GM21723 (cell line): ENCODE results near the gene ANGPT4.
"Not testable (repeated sequence)": the region's sequence is repeated elsewhere in the genome, so short reads cannot be mapped to it uniquely, and the experiment has no call there.

ENCODE experiments used
- ATAC-seq: cut with Tn5 transposase; IDR thresholded peaks from one replicate; pipeline ENCODE4 v1.9.1; 2021; ENCODE audit warnings: mild to moderate bottlenecking, moderate library complexity; ENCODE audit not compliant: unreplicated experiment

The ANGPT4 gene

GRCh38 chr20:830011-830521 is 86.1 kb downstream of the ANGPT4 start:
- ATAC-seq: no peak

GRCh38 chr20:829551-829950 is 86.6 kb downstream of the ANGPT4 start:
- no peak for ATAC-seq

DNA sequence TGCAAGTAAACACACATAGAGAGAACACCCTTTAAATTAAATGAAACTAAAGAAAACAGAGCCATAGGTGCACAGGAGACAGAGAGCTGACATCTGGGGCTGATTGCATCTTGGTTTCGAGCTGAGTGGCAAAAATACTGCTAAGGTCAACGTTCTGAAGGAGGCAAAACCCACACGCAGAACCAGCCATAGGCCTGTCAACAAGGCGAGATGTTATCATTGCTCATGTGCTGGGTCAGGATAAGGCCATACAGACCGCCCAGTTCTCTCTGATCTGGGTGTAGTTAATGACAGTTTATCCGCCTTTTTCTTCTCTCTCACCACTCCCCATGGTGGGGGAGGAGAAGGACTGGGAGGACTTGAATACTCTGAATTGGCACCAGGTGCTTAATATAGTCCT is 87.1 kb downstream of the ANGPT4 start:
- ATAC-seq: no peak

GRCh38 chr20:827981-828380 is 88.2 kb downstream of the ANGPT4 start:
- not testable (repeated sequence) for ATAC-seq

GRCh38 chr20:826695-827323 is 89.3 kb downstream of the ANGPT4 start:
- ATAC-seq: no peak

DNA sequence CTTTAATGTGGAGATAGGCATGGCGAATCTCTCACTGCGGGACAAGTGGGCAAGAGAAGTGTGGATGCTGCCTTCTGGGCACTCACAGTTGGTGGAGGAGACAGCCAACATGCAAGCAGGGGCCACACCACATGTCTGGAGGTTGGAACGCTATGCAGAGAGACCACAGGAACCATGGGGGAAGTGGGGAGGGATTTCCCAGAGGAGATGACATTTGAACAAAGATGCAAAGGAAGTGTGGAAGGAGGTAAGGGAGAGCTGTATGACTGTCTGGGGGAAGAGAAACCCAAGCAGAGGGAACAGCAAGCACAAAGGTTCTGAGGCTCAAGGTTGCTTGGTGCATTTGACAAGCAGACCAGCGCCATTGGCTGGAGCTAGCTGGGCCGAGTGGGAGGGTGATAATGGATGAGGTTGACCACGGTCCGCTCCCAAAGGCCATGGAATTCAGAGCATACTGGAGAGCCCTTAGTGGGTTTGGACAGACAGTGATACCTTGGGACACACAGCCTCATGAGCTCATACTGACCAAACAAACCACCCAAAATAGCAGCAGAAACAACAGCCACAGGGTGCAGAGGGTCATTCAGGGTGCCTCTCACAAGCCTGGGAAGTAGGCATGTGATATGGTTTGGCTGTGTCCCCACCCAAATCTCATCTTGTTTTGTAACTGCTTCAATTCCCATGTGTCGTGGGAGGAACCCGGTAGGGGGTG is 90.3 kb downstream of the ANGPT4 start:
- ATAC-seq: no peak

- no peak for ATAC-seq
These were observed 91.2 kb downstream of the ANGPT4 start for GRCh38 chr20:824916-825315.

- ATAC-seq: no peak
These were observed 91.6 kb downstream of the ANGPT4 start for GRCh38 chr20:824490-824889.

DNA sequence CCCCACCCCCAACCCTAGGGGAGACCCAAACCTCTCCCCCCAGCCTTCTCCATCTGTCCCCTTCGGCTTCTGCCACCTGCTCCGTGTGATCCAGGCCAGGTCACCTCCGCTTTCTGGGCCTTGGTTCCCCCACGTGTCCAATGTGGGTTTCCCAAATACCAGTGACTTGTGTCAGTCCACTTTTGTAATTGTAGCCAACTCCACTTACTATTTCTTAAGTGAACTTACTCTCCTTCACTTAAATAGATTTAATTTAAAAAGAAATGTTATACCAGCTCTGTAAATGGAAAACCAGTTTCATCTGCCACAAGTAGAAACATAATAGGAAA is 92.6 kb downstream of the ANGPT4 start:
- no peak for ATAC-seq

DNA sequence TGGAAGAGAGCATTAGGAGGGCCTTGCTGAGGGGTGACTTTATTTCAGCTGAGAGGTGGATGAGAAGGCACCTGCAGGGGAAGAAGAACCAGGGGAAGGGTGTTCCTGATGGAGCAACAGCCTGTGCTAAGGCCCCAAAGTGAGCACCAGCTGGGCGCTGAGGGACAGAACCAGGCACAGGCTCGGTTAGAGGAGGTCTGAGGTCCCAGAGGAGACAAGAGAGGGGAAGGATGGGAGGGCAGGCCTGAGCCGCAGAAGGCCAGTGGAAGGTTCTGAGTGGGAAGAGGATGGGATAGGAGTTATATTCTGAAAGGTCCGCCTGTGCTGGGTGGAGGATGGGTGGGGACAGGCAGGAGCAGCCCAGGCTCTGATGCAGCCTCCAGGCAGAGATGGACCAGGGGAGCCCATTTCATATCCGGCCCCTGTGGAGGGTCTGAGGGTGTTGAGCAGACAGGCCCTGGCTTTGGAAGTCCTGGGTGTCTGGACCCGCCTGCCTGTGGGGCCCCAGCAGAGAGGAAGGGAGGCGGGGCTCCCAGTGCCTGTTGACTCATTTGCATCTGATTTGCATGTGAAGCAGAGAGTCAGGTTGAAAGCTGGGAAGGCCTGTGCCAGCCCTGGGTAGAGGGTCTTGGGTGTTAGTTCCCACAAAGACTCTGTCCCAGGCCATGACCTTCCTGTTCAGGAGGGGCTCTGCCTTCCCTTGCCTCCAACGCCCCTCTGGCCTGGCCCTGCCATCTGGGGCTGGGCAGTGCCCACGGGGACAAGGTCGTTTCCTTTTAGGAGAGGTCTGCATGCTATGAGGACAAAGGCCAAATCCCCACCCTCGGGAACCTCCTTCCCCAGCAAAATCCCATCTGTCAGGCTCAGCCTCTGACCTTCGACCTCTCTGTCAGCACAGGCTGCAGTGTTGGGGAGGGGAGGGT is 93.2 kb downstream of the ANGPT4 start:
- no peak for ATAC-seq

DNA sequence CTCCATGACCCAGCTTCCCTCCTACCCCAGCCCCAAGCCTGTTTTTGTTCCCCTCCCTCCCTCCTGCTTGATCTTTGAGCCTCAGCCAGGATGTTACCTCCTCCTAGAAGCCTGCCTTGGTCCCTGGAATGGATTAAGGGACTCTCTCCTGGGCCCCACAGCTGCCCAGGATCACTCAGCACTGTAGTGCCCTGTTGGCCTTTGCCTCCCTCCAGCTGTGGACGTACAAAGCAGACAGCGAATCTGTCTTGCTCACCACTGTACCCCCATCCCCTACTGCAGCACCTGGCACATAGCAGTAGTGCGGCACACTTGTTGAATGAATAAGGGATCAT is 94.4 kb downstream of the ANGPT4 start:
- ATAC-seq: no peak

GRCh38 chr20:821046-821730 is 94.9 kb downstream of the ANGPT4 start:
- no peak for ATAC-seq

DNA sequence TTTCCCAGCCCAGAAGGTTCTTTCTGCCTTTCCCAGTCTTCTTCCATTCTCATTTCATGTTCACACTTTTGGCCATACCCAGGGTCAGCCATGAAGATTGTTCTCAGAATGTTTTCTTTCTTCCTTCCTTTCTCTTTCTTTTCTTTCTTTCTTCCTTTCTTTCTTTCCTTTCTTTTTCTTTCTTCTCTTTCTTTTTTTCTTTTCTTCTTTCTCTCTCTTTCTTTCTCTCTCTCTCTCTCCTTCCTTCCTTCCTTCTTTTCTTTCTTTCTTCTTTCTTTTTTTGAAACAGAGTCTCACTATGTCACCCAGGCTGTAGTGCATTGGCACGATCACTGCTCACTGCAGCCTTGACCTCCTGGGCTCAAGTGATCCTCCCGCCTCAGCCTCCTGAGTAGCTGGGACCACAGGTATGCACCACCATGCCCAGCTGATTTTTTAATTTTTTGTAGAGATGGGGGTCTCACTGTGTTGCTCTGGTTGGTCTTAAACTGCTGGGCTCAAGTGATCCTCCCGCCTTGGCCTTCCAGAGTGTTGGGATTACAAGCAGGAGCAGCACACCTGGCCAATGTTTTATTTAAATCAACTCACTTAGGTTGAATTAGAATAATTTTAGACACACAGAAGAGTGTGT is 95.7 kb downstream of the ANGPT4 start:
- ATAC-seq: no peak
